HCT116 (cell line): Measurements from ENCODE around the gene TPD52L3. TPM values are rescaled to one million over a fixed set of nuclear protein-coding genes. Genes with fewer than 3 reads are reported as not detected.

ENCODE experiments used
- ATAC-seq: fragments of 200-7000 bp; cut with Tn5 transposase; 2 replicates; pipeline ENCODE4 v1.9.1; 2020; ENCODE audit warnings: mild to moderate bottlenecking, moderate library complexity
- BruUV-seq: library from RNA; stranded (reverse); fragments of 400-500 nt; replicated peaks from 2 replicates; lab custom pipeline; 2021; lab: Mats Ljungman, UMichigan
- CTCF ChIA-PET: fragments of 300-600 bp; sonication (Branson Sonifier 250); formaldehyde crosslinking; loops from one replicate; lab custom pipeline; 2021; ENCODE audit warnings: antibody characterized with exemption; lab: Charles Lee
- POLR2A ChIA-PET: fragments of 300-600, 350-600 bp; sonication (Branson Sonifier 250); formaldehyde crosslinking; loops from one replicate; lab custom pipeline; 2021; ENCODE audit warnings: antibody characterized with exemption; lab: Charles Lee
- RAD21 ChIA-PET, 2 experiments: fragments of 300-600 bp; sonication (Branson Sonifier 250); formaldehyde crosslinking; loops; one replicate each; lab custom pipeline; 2023; ENCODE audit warnings: low total read pairs in 2 of 2; ENCODE audit not compliant: uncharacterized antibody in 2 of 2, unreplicated experiment in 2 of 2, low non-redundant PET in 1 of 2; lab: Charles Lee
- DNase-seq: peaks from one replicate; pipeline ENCODE4 v3.0.0-alpha.2; 2010; ENCODE audit warnings: low read depth, low spot score
- H2AFZ ChIP-seq: fragments of 200-600 bp; shearing (Covaris generic), sonication (generic); 2 replicates; pipeline ENCODE4 v1.6.1; 2017; ENCODE audit warnings: low read depth, mixed run types, mixed read lengths, antibody characterized with exemption, low read length; ENCODE audit not compliant: poor library complexity, severe bottlenecking
- H3K27ac ChIP-seq: 2 replicates; pipeline ENCODE4 v1.5.1; 2012; ENCODE audit warnings: low read depth, low read length
- H3K27me3 ChIP-seq: fragments of 200-600 bp; sonication (generic); 2 replicates; pipeline ENCODE4 v1.6.1; 2016; ENCODE audit warnings: mixed run types, low read length, mixed read lengths; ENCODE audit not compliant: insufficient read depth
- H3K36me3 ChIP-seq, 2 experiments: fragments of 200-500 bp in 1 of 2; fragments of 200-600 bp in 1 of 2; sonication (Bioruptor generic) in 1 of 2; sonication (generic) in 1 of 2; 2 replicates each; pipeline versions ENCODE4 v1.5.1 to v1.6.1; 2014 to 2016; ENCODE audit warnings: low read length in 2 of 2, inconsistent platforms in 1 of 2, mixed read lengths in 1 of 2, mixed run types in 1 of 2; ENCODE audit not compliant: insufficient read depth in 2 of 2, control insufficient read depth in 1 of 2
- H3K4me1 ChIP-seq, 2 experiments: fragments of 200-600 bp in 1 of 2; sonication (generic) in 1 of 2; 2 replicates each; pipeline versions ENCODE4 v1.5.1 to v1.6.1; 2012 to 2017; ENCODE audit warnings: low read length in 2 of 2, inconsistent platforms in 1 of 2, mild to moderate bottlenecking in 1 of 2, mixed read lengths in 1 of 2, mixed run types in 1 of 2, moderate library complexity in 1 of 2; ENCODE audit not compliant: insufficient read depth in 2 of 2, control insufficient read depth in 1 of 2
- H3K4me2 ChIP-seq: fragments of 200-600 bp; sonication (generic); 2 replicates; pipeline ENCODE4 v1.6.1; 2017; ENCODE audit warnings: mixed run types, low read length, mixed read lengths
- H3K4me3 ChIP-seq, 2 experiments: fragments of 200-600 bp in 1 of 2; sonication (generic) in 1 of 2; replicated peaks in 1 of 2; 2 replicates each; pipeline ENCODE4 v1.5.1; 2011 to 2016; ENCODE audit warnings: low read length in 2 of 2, control low read depth in 1 of 2, low read depth in 1 of 2, mild to moderate bottlenecking in 1 of 2, mixed read lengths in 1 of 2, mixed run types in 1 of 2
- H3K79me2 ChIP-seq: fragments of 200-600 bp; sonication (generic); 2 replicates; pipeline ENCODE4 v1.6.1; 2017; ENCODE audit warnings: mild to moderate bottlenecking, mixed run types, low read length, moderate library complexity, mixed read lengths; ENCODE audit not compliant: insufficient read depth
- H3K9ac ChIP-seq: fragments of 200-600 bp; sonication (generic); 2 replicates; pipeline ENCODE4 v1.6.1; 2016; ENCODE audit warnings: low read length, mixed read lengths
- H3K9me2 ChIP-seq: fragments of 200-600 bp; sonication (generic), shearing (Covaris generic); 2 replicates; pipeline ENCODE4 v1.6.1; 2017; ENCODE audit warnings: mixed run types, mild to moderate bottlenecking, moderate library complexity; ENCODE audit not compliant: insufficient read depth
- H3K9me3 ChIP-seq, 2 experiments: fragments of 200-500 bp in 1 of 2; fragments of 200-600 bp in 1 of 2; sonication (Bioruptor generic) in 1 of 2; sonication (generic) in 1 of 2; 2 replicates each; pipeline ENCODE4 v1.6.1; 2014 to 2017; ENCODE audit warnings: low read length in 2 of 2, mixed read lengths in 2 of 2, inconsistent platforms in 1 of 2, low read depth in 1 of 2, mild to moderate bottlenecking in 1 of 2, mixed run types in 1 of 2, moderate library complexity in 1 of 2; ENCODE audit not compliant: control insufficient read depth in 1 of 2, insufficient read depth in 1 of 2
- H4K20me1 ChIP-seq: fragments of 200-600 bp; sonication (generic), shearing (Covaris generic); 2 replicates; pipeline ENCODE4 v1.6.1; 2017; ENCODE audit warnings: mixed run types, mild to moderate bottlenecking, moderate library complexity; ENCODE audit not compliant: insufficient read depth
- CBX3 ChIP-seq: IDR thresholded peaks from 2 replicates; pipeline ENCODE4 v1.6.1; 2012; ENCODE audit warnings: low read depth
- ELF1 ChIP-seq: IDR thresholded peaks from 2 replicates; pipeline ENCODE4 v1.6.1; 2012; ENCODE audit warnings: low read depth, borderline replicate concordance
- EZH2 ChIP-seq: fragments of 200-600 bp; sonication (generic); IDR thresholded peaks from 2 replicates; pipeline ENCODE4 v1.6.1; 2017; ENCODE audit warnings: antibody characterized with exemption, mixed run types
- EZH2phosphoT487 ChIP-seq: fragments of 200-600 bp; IDR thresholded peaks from 2 replicates; pipeline ENCODE4 v1.6.1; 2018; ENCODE audit warnings: antibody characterized with exemption, borderline replicate concordance
- JUND ChIP-seq: IDR thresholded peaks from 2 replicates; pipeline ENCODE4 v1.6.1; 2012
- MAX ChIP-seq: IDR thresholded peaks from 2 replicates; pipeline ENCODE4 v1.6.1; 2012
- POLR2A ChIP-seq: IDR thresholded peaks from 2 replicates; pipeline ENCODE4 v1.7.0; 2011; ENCODE audit warnings: borderline replicate concordance; ENCODE audit not compliant: insufficient read depth, insufficient read length; ENCODE audit errors: extremely low read depth
- SIN3A ChIP-seq: IDR thresholded peaks from 2 replicates; pipeline ENCODE4 v1.6.1; 2012; ENCODE audit warnings: low read depth
- TCF7L2 ChIP-seq: IDR thresholded peaks from 2 replicates; pipeline ENCODE4 v1.7.0; 2011; ENCODE audit warnings: borderline replicate concordance, inconsistent platforms; ENCODE audit not compliant: insufficient read depth, insufficient read length; ENCODE audit errors: extremely low read depth
- YY1 ChIP-seq: IDR thresholded peaks from 2 replicates; pipeline ENCODE4 v1.6.1; 2011; ENCODE audit warnings: low read length, low read depth, moderate library complexity, mild to moderate bottlenecking; ENCODE audit not compliant: insufficient replicate concordance; ENCODE audit errors: extremely low read depth
- ZBTB33 ChIP-seq: IDR thresholded peaks from 2 replicates; pipeline ENCODE4 v1.6.1; 2011; ENCODE audit warnings: mild to moderate bottlenecking, low read length, moderate library complexity; ENCODE audit not compliant: insufficient replicate concordance; ENCODE audit errors: extremely low read depth
- intact Hi-C: fragments of 100-400 bp; cut with micrococcal nuclease; formaldehyde crosslinking; loops from 2 replicates; pipeline ENCODE4 v1.10.0; 2022
- total RNA-seq: library from RNA; stranded (reverse); gene quantifications from one replicate; pipeline ENCODE4 v1.2.1, GENCODE V29; 2021; ENCODE audit not compliant: unreplicated experiment
- TF ChIP-seq, protein P1 (sequence below), 3 experiments: fragments of 200-600 bp in 1 of 3; sonication (generic) in 1 of 3; IDR thresholded peaks in 2 of 3; conservative IDR thresholded peaks in 1 of 3; 2 replicates each; pipeline ENCODE4 v1.5.1; 2012 to 2017; ENCODE audit warnings: low read depth in 2 of 3, low read length in 2 of 3, antibody characterized with exemption in 1 of 3, borderline replicate concordance in 1 of 3, control low read depth in 1 of 3, mild to moderate bottlenecking in 1 of 3, mixed read lengths in 1 of 3, mixed run types in 1 of 3, moderate library complexity in 1 of 3; ENCODE audit not compliant: insufficient read depth in 1 of 3

TPD52L3 gene
- total RNA-seq, 1 experiment from 2014 or later, result not detected

DNA sequence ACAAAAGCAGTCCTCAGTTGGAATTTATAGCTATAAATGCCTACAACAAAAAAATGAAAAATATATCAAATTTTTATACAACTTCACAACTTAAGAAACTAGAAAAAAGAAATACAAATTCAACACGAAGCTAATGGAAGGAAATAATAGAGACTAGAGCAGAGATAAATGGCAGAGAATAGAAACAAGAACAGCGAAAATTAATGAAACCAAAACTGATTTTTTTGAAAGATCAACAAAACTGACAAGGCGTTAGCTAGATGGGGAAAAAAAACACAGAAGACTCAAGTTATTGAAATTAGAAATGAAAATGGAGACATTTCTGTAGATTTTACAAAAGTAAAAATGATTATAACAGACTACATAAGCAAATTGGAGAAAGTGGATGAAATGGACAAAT is 20.6 kb downstream of the TPD52L3 start:
- intact Hi-C loops, result no loop called here
- Histone ChIP-seq H3K9me2 (no peaks in the 10 kb centered on the region), H3K9me3 (no peaks in the 10 kb centered on the region), H3K4me2 (no peak overlapping the region), H3K4me1 (no peaks in the 10 kb centered on the region), H3K4me3 (no peak overlapping the region), H3K79me2 (no peaks in the 10 kb centered on the region)
- POLR2A ChIA-PET, result no interaction called here
- RAD21 ChIA-PET, result no interaction called here
- ATAC-seq (no peak), DNase-seq (no peak)
- CTCF ChIA-PET, result no interaction called here
- TF ChIP-seq JUND, result no peak
- no peak for TF ChIP-seq SIN3A
- TF ChIP-seq YY1, result no peak
- no peak for TF ChIP-seq POLR2A
- TF ChIP-seq ZBTB33, result no peak
- TF ChIP-seq ELF1, result no peak
- TF ChIP-seq MAX, result no peak
- TF ChIP-seq CBX3, result no peak
- TF ChIP-seq TCF7L2, result no peak
- TF ChIP-seq EZH2phosphoT487, result no peak
- TF ChIP-seq, protein P1, sequence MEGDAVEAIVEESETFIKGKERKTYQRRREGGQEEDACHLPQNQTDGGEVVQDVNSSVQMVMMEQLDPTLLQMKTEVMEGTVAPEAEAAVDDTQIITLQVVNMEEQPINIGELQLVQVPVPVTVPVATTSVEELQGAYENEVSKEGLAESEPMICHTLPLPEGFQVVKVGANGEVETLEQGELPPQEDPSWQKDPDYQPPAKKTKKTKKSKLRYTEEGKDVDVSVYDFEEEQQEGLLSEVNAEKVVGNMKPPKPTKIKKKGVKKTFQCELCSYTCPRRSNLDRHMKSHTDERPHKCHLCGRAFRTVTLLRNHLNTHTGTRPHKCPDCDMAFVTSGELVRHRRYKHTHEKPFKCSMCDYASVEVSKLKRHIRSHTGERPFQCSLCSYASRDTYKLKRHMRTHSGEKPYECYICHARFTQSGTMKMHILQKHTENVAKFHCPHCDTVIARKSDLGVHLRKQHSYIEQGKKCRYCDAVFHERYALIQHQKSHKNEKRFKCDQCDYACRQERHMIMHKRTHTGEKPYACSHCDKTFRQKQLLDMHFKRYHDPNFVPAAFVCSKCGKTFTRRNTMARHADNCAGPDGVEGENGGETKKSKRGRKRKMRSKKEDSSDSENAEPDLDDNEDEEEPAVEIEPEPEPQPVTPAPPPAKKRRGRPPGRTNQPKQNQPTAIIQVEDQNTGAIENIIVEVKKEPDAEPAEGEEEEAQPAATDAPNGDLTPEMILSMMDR (IDR thresholded peaks at IDR 0.05 in 2 of 3, conservative IDR thresholded peaks at IDR 0.05 in 1 of 3; ENCODE audit: borderline replicate concordance in 1 of 3, insufficient read depth in 1 of 3, low read depth in 2 of 3, low read length in 2 of 3), result no peak
- no peak for TF ChIP-seq EZH2
- TF ChIP-seq, all 23 proteins: peak for 0
- no TSS peak for BruUV-seq
- Histone ChIP-seq H3K27me3 (no peaks in the 10 kb centered on the region), H3K27ac (no peak overlapping the region), H3K36me3 (no peaks in the 10 kb centered on the region), H3K9ac (no peak overlapping the region), H2AFZ (no peak overlapping the region), H4K20me1 (no peaks in the 10 kb centered on the region)
